Naive thymus-derived CD4-positive, alpha-beta T cell (primary cell): ENCODE measurements around the gene UQCRC1. TPM values are rescaled to one million over a fixed set of nuclear protein-coding genes. Genes with fewer than 3 reads are reported as not detected.

Experiments
- ATAC-seq: fragments of 150-1000 bp; cut with Tn5 transposase; 2 replicates; pipeline ENCODE4 v1.10.0; 2021; ENCODE audit warnings: mild to moderate bottlenecking, moderate library complexity
- CTCF ChIA-PET: fragments of 350-600 bp; sonication (Branson Sonifier 250); formaldehyde crosslinking; loops from one replicate; lab custom pipeline; 2021; ENCODE audit warnings: antibody characterized with exemption; lab: Charles Lee
- POLR2A ChIA-PET: fragments of 350-600 bp; sonication (Branson Sonifier 250); formaldehyde crosslinking; loops from one replicate; lab custom pipeline; 2021; ENCODE audit warnings: antibody characterized with exemption, inconsistent platforms; lab: Charles Lee
- DNase-seq, 9 donors: peaks; one replicate each; pipeline versions ENCODE4 v3.0.0 to v3.0.0-alpha.2; 2020 to 2022; ENCODE audit warnings: mixed read lengths in 1 of 9
- H3K27ac ChIP-seq: one replicate; pipeline ENCODE4 v1.7.0; 2013; ENCODE audit warnings: mild to moderate bottlenecking, low read depth, low read length, moderate library complexity
- H3K27me3 ChIP-seq, 2 donors: one replicate each; pipeline ENCODE4 v1.7.0; 2013; ENCODE audit warnings: low read length in 2 of 2, mild to moderate bottlenecking in 2 of 2, moderate library complexity in 2 of 2; ENCODE audit not compliant: control insufficient read depth in 2 of 2, insufficient read depth in 2 of 2
- H3K36me3 ChIP-seq, 3 experiments: 1 replicate in 2 of 3; 2 replicates in 1 of 3; pipeline ENCODE4 v1.7.0; 2013; ENCODE audit warnings: low read length in 3 of 3, mild to moderate bottlenecking in 3 of 3, moderate library complexity in 1 of 3; ENCODE audit not compliant: insufficient read depth in 3 of 3, control insufficient read depth in 2 of 3
- H3K4me1 ChIP-seq, 2 donors: one replicate each; pipeline ENCODE4 v1.7.0; 2013; ENCODE audit warnings: low read length in 2 of 2, mild to moderate bottlenecking in 2 of 2, moderate library complexity in 1 of 2; ENCODE audit not compliant: control insufficient read depth in 2 of 2, insufficient read depth in 2 of 2
- H3K4me3 ChIP-seq: 2 replicates; pipeline ENCODE4 v1.7.0; 2013; ENCODE audit warnings: mild to moderate bottlenecking, low read length
- H3K9me3 ChIP-seq, 3 experiments: 1 replicate in 2 of 3; 2 replicates in 1 of 3; pipeline ENCODE4 v1.7.0; 2013; ENCODE audit warnings: low read length in 3 of 3; ENCODE audit not compliant: control insufficient read depth in 2 of 3
- H3K27ac Mint-ChIP-seq, 9 donors: one replicate each; pipeline ENCODE4 v1.8.0; 2020 to 2022; ENCODE audit warnings: mixed read lengths in 9 of 9, mild to moderate bottlenecking in 8 of 9, moderate library complexity in 5 of 9, inconsistent platforms in 2 of 9
- H3K27me3 Mint-ChIP-seq, 5 donors: one replicate each; pipeline ENCODE4 v1.8.0; 2021 to 2022; ENCODE audit warnings: mixed read lengths in 5 of 5, mild to moderate bottlenecking in 1 of 5
- H3K36me3 Mint-ChIP-seq, 5 donors: one replicate each; pipeline ENCODE4 v1.8.0; 2020 to 2022; ENCODE audit warnings: mixed read lengths in 5 of 5, mild to moderate bottlenecking in 3 of 5, inconsistent platforms in 1 of 5
- H3K4me1 Mint-ChIP-seq, 7 donors: one replicate each; pipeline ENCODE4 v1.8.0; 2020 to 2022; ENCODE audit warnings: mixed read lengths in 7 of 7, mild to moderate bottlenecking in 3 of 7, inconsistent platforms in 1 of 7
- H3K4me3 Mint-ChIP-seq, 10 donors: one replicate each; pipeline ENCODE4 v1.8.0; 2020 to 2022; ENCODE audit warnings: mild to moderate bottlenecking in 10 of 10, mixed read lengths in 10 of 10, moderate library complexity in 6 of 10, inconsistent platforms in 2 of 10
- H3K9me3 Mint-ChIP-seq, 11 donors: one replicate each; pipeline ENCODE4 v1.8.0; 2020 to 2022; ENCODE audit warnings: mixed read lengths in 11 of 11, mild to moderate bottlenecking in 4 of 11, inconsistent platforms in 1 of 11, moderate library complexity in 1 of 11
- intact Hi-C, 2 donors: fragments of 100-400 bp; cut with micrococcal nuclease; formaldehyde crosslinking; loops; one replicate each; pipeline ENCODE4 v1.15.1; 2023
- polyA plus RNA-seq, 2 donors: library from polyadenylated mRNA; unstranded; fragments of 300-500 nt; fragmentation: Illumina TruSeq; gene quantifications; one replicate each; pipeline ENCODE4 v1.2.3, GENCODE V29; 2021
- total RNA-seq, 6 experiments: library from RNA in 5 of 6; stranded (reverse) in 5 of 6; gene quantifications; 1 replicate in 5 of 6; 2 replicates in 1 of 6; pipeline ENCODE4 v1.2.3 and lab custom pipeline; 2021 to 2026

Gene UQCRC1
- total and polyA plus RNA-seq, 7 experiments from 2014 or later: 77.3 to 164 (median 120) TPM

DNA sequence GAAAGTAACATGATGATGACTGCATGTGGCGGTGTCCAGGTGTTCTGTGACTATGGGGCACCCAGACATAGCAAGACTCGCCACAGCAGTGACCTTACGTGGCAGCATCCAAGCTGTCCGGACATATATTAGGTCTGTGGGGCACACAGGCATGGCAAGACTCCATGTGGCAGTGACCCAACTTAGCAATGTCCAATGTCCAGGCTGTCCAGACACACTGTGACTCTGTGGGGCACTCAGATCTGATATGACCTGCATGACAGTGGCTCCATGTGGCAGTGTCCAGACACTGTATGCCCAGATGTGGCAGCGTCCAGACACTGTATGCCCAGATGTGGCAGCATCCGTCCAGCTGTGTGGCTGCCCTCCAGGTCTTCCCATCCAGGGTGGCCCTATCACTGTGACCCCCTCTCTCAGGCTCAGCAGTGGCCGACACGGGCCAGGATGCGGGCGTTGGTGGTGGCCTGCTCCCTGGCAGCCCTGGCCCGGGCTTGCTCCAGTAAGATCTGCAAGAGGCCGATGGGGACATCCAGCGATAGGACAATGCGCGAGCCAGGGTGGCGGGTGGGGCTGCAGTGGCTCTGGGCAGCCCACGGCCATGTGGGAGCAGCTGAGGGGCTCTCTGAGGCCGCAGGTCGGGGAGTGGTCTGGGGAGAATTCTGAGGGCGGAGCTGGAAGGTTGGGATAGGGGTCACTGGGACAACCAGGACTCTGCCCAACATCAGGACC lies 46.9 kb downstream of the UQCRC1 start:
- no peak overlapping the region for H3K4me3 Mint-ChIP-seq
- CTCF ChIA-PET: no interaction called here
- intact Hi-C loops: no loop called here
- DNase-seq: no peak
- Histone ChIP-seq H3K4me3 (no peak overlapping the region), H3K36me3 (no peaks in the 10 kb centered on the region), H3K27me3 (no peaks in the 10 kb centered on the region), H3K4me1 (peaks cover 0 to 5% of the 10 kb centered on the region in 2 donors), H3K9me3 (no peaks in the 10 kb centered on the region), H3K27ac (no peak overlapping the region)
- H3K27me3 Mint-ChIP-seq: no peaks in the 10 kb centered on the region
- no peak overlapping the region for H3K27ac Mint-ChIP-seq
- no peak for ATAC-seq
- H3K9me3 Mint-ChIP-seq: no peaks in the 10 kb centered on the region
- peaks cover 10 to 40% (median 17%) of the 10 kb centered on the region in 7 donors for H3K4me1 Mint-ChIP-seq
- POLR2A ChIA-PET: interaction anchor here (0.6 kb wide), 1 partner anchor 250 kb away, joined by 8 read pairs; no protein-coding TSS in a partner anchor
- no peaks in the 10 kb centered on the region for H3K36me3 Mint-ChIP-seq

DNA sequence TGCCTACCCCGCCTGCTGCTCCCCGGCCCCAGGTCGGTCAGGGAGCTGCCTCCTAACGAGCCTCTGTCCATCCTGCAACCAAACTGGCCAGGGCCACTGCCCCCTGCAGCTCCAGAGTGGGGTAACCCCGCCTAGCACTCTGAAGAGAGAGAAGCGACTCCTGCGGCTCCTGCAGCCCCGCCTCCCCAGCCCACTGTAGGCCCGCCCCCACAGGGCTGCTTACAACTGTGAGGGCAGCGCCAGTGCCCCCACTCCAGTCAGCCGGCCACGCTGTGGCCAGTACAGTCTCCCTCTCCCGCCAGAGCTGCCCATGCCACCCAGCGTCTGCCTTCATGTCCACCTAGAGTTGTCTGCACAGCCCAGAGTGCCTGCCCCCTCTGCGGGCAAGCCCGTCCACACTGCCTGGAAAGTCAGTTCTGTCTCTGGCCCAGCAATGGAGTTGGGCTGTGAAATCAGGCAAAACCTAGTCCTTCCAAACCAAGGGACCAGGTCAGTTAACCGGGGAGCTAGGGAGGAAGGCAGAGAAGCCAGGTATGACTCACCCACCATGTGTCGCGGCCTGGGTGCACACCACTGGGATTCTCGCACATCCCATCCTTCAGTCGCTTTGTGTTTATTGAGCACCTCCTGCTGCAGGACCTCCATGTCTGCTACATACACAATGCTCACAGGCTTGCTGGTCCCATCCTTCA lies 48.3 kb downstream of the UQCRC1 start:
- no peak for ATAC-seq
- H3K27ac ChIP-seq: no peak overlapping the region
- H3K9me3 ChIP-seq: no peaks in the 10 kb centered on the region
- intact Hi-C loops: no loop called here
- H3K27me3 Mint-ChIP-seq: peaks cover 0 to 3% (median 0%) of the 10 kb centered on the region in 5 donors
- POLR2A ChIA-PET: interaction anchor here (0.6 kb wide), 1 partner anchor 1744 kb away, joined by 4 read pairs; no protein-coding TSS in a partner anchor
- no peak overlapping the region for H3K27ac Mint-ChIP-seq
- no peaks in the 10 kb centered on the region for H3K36me3 Mint-ChIP-seq
- no peaks in the 10 kb centered on the region for H3K9me3 Mint-ChIP-seq
- CTCF ChIA-PET: interaction anchor here (0.7 to 2.0 kb wide), 2 partner anchors 13 to 125 kb away, joined by 3 to 6 read pairs; no protein-coding TSS in a partner anchor
- no peaks in the 10 kb centered on the region for H3K27me3 ChIP-seq
- no peak overlapping the region for H3K4me3 Mint-ChIP-seq
- H3K4me1 ChIP-seq: peaks cover 2 to 5% of the 10 kb centered on the region in 2 donors
- no peak overlapping the region for H3K4me3 ChIP-seq
- no peaks in the 10 kb centered on the region for H3K36me3 ChIP-seq
- peaks cover 10 to 40% (median 17%) of the 10 kb centered on the region in 7 donors for H3K4me1 Mint-ChIP-seq
- no peak for DNase-seq

DNA sequence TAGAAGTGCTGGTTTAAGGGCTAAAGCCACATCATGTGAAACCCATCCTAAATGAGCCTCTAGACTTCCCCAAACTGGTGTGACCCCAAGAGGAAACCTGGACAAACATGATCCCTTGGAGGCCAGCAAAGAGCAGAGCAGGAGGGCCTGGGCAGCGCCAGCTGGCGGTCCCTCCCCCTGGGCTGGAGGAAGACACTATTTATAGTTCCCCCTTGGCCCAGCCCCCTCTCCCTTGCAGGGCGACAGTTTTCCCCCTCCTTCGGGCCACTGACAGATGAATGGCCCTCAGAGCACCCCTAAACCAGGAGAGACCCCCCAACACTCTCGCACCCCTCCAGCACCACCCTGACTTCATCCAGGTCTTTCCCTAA lies 48.8 kb downstream of the UQCRC1 start:
- ChIA-PET POLR2A (interaction anchor here (0.6 to 1.2 kb wide), 2 partner anchors 124 to 1744 kb away, joined by 3 to 4 read pairs; no protein-coding TSS in a partner anchor), CTCF (interaction anchor here (2.0 kb wide), 1 partner anchor 12 kb away, joined by 6 read pairs; no protein-coding TSS in a partner anchor)
- no peak overlapping the region for H3K27ac ChIP-seq
- Mint-ChIP-seq H3K4me1 (peaks cover 14 to 40% (median 18%) of the 10 kb centered on the region in 7 donors), H3K27ac (no peak overlapping the region), H3K4me3 (no peak overlapping the region), H3K36me3 (peaks cover 0 to 2% (median 0%) of the 10 kb centered on the region in 5 donors), H3K9me3 (no peaks in the 10 kb centered on the region), H3K27me3 (peaks cover 0 to 3% (median 0%) of the 10 kb centered on the region in 5 donors)
- H3K36me3 ChIP-seq: no peaks in the 10 kb centered on the region
- no peaks in the 10 kb centered on the region for H3K9me3 ChIP-seq
- H3K4me1 ChIP-seq: peaks cover 5 to 9% of the 10 kb centered on the region in 2 donors
- H3K27me3 ChIP-seq: no peaks in the 10 kb centered on the region
- ATAC-seq: no peak
- no peak overlapping the region for H3K4me3 ChIP-seq
- DNase-seq: no peak
- intact Hi-C loops: no loop called here

DNA sequence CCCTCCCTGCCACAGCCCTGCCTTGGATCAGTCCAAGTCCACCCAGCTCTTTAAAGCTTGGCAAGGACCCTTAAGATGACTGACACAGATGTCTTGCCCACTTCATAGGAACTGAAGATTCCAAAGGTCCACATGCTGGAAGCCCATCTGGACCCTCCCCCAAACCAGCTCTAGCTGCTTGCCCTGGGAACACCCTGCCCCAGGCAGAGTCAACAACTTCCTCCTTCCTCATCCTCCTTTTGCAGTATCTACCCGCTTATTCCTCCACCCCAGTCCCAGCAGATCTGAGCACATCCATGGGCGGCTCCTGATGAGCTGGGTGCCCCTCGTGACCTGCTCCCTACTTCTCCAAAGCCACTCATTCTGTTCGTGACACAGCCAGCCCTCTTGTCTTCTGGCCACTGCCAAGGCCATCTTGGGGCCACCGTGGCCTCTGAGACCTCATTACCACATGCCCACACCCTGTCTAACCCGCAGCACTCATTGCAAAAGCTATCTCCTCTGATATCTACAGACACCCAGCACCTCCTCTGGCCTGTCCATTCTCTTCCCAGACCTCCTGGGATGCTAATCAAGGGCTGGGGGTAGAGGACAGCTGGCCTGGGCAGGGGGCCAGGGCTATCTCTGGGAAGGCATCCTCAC lies 50.8 kb downstream of the UQCRC1 start:
- Histone ChIP-seq H3K9me3 (no peaks in the 10 kb centered on the region), H3K36me3 (no peaks in the 10 kb centered on the region), H3K4me3 (no peak overlapping the region), H3K4me1 (peaks cover 5 to 10% of the 10 kb centered on the region in 2 donors), H3K27ac (no peak overlapping the region), H3K27me3 (no peaks in the 10 kb centered on the region)
- Mint-ChIP-seq H3K4me3 (peak overlapping the region in 9 of 10 donors; percentile 39 to 89 (median 81)), H3K27me3 (peaks cover 0 to 3% (median 0%) of the 10 kb centered on the region in 5 donors), H3K36me3 (peaks cover 0 to 9% (median 0%) of the 10 kb centered on the region in 5 donors), H3K9me3 (no peaks in the 10 kb centered on the region), H3K27ac (peak overlapping the region in 4 of 9 donors; percentile 2 to 81 (median 32)), H3K4me1 (peaks cover 14 to 57% (median 24%) of the 10 kb centered on the region in 7 donors)
- DNase-seq (no peak), ATAC-seq (peak; percentile 33)
- CTCF ChIA-PET: interaction anchor here (0.5 to 3.7 kb wide), 8 partner anchors 10 to 158 kb away, joined by 3 to 39 read pairs (median 4); no protein-coding TSS in a partner anchor
- intact Hi-C loops: loop anchor here (1.0 to 10.0 kb wide), 13 partner anchors 51 to 1044 kb away; partner anchors contain the start of genes NDUFAF3 (in 2 of the 2), WDR6 (in 2 of the 2), CCDC71 (in 1 of the 2) and ELP6 (in 1 of the 2)
- POLR2A ChIA-PET: interaction anchor here (1.5 to 2.5 kb wide), 2 partner anchors 85 to 118 kb away, joined by 4 to 13 read pairs; partner anchors contain the start of genes CCDC51 and TMA7

DNA sequence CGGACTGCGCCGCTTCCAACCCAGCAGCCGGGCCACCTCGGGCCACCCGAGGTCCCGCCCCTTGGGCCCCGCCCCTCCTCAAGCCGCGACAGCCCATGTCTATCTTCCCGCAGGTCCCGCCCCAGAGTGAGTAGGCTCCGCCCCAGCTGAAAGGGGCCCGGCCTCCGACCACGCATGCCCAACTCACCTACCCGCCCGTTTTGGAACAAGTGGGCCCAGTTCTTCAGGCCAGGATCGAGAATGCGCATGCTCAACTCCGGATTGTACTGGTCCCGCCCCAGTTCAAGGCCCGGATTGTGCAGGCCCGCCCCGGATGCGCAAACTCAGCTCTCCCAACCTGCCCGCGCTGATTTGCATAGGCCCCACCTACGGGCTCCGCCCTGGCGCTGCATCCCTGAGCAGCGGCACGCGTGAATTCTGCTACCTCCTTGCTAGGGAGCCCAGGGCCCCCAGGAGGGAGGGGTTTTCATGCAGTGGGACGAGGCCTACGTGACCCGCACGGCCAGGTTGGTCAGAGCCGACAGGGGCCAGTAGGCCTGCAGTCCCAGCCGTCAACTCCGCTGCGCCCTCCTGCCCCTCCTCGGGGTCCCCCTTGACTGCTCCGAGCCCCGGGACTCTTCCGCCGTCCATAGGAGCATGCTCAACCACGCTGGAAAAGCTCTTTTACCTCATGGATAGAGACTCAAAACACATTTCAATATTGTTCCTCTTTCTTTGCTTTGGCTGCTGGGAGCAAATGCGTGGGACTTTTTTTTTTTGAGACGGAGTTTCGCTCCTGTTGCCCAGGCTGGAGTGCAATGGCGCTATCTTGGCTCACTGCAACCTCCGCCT lies 52.4 kb downstream of the UQCRC1 start, which contains the start of gene PFKFB4:
PFKFB4 (minus strand) TSS at position 8 of the 831 bp plus-strand sequence. CDS start 26 bp downstream, outside the sequence.
- DNase-seq: peak; percentile 97 to 100 (median 99)
- ATAC-seq: peak; percentile 91
- ChIA-PET CTCF (interaction anchor here (0.5 to 3.7 kb wide), 11 partner anchors 48 to 364 kb away, joined by 3 to 39 read pairs (median 3); partner anchors contain the start of genes CCDC51 and TMA7), POLR2A (interaction anchor here (0.8 to 2.5 kb wide), 10 partner anchors 52 to 285 kb away, joined by 3 to 13 read pairs (median 4); partner anchors contain the start of genes ATRIP, CCDC51, SLC26A6 and TMA7)
- no peaks in the 10 kb centered on the region for H3K36me3 ChIP-seq
- intact Hi-C loops: loop anchor here (1.0 to 10.0 kb wide), 26 partner anchors 42 to 1580 kb away; partner anchors contain the start of genes CDC25A (in 2 of the 2), NDUFAF3 (in 2 of the 2), WDR6 (in 2 of the 2) and ZNF589 (in 2 of the 2)
- no peaks in the 10 kb centered on the region for H3K27me3 ChIP-seq
- H3K4me3 Mint-ChIP-seq: peak within 1 kb of the TSS; percentile 77 to 93 (median 84)
- peak within 1 kb of the TSS; percentile 85 for H3K4me3 ChIP-seq
- H3K27me3 Mint-ChIP-seq: peaks cover 0 to 3% (median 0%) of the 10 kb centered on the region in 5 donors
- H3K9me3 ChIP-seq: no peaks in the 10 kb centered on the region
- peaks cover 11 to 66% (median 24%) of the 10 kb centered on the region in 7 donors for H3K4me1 Mint-ChIP-seq
- no peaks in the 10 kb centered on the region for H3K9me3 Mint-ChIP-seq
- peak within 1 kb of the TSS; percentile 52 for H3K27ac ChIP-seq
- peak within 1 kb of the TSS; percentile 62 to 90 (median 80) for H3K27ac Mint-ChIP-seq
- peaks cover 0 to 16% (median 0%) of the 10 kb centered on the region in 5 donors for H3K36me3 Mint-ChIP-seq
- peaks cover 5 to 10% of the 10 kb centered on the region in 2 donors for H3K4me1 ChIP-seq
